Left ventricle myocardium inferior (tissue), 1 donor: ENCODE data around the gene NEDD4. TPM values are rescaled to one million over a fixed set of nuclear protein-coding genes. Genes with fewer than 3 reads are reported as not detected.
A peak's percentile ranks its signal among the peaks of the same experiment; 100 is the strongest.
"Not testable (repeated sequence)": the region's sequence is repeated elsewhere in the genome, so short reads cannot be mapped to it uniquely, and the experiment has no call there.

Experiments
- DNase-seq: peaks from one replicate; pipeline ENCODE4 v3.0.0-alpha.2; 2020
- H3K27ac ChIP-seq: fragments of 200-600 bp; replicated peaks from 2 replicates; pipeline ENCODE4 v1.8.0; 2021
- H3K27me3 ChIP-seq: fragments of 200-600 bp; 2 replicates; pipeline ENCODE4 v1.8.0; 2021; ENCODE audit warnings: low read depth
- H3K36me3 ChIP-seq: fragments of 200-600 bp; 2 replicates; pipeline ENCODE4 v1.8.0; 2021
- H3K4me1 ChIP-seq: fragments of 200-600 bp; 2 replicates; pipeline ENCODE4 v1.8.0; 2021
- H3K4me3 ChIP-seq: fragments of 200-600 bp; 2 replicates; pipeline ENCODE4 v1.8.0; 2021; ENCODE audit warnings: mild to moderate bottlenecking, moderate library complexity
- H3K9me3 ChIP-seq: fragments of 200-600 bp; replicated peaks from 2 replicates; pipeline ENCODE4 v1.8.0; 2021
- intact Hi-C: fragments of 100-400 bp; cut with micrococcal nuclease; formaldehyde crosslinking; loops from one replicate; pipeline ENCODE4 v1.11.0; 2022
- total RNA-seq: library from RNA; stranded (reverse); fragmentation: NEBNext Ultra II Directional; extraction: Animal tissue kit (Norgen Biotek cat#: 25700); gene quantifications from one replicate; pipeline ENCODE4 v1.2.1, GENCODE V29; 2021
- TF ChIP-seq, protein P1 (sequence below): fragments of 200-600 bp; IDR thresholded peaks from 2 replicates; pipeline ENCODE4 v1.8.0; 2021; ENCODE audit warnings: antibody characterized with exemption, mild to moderate bottlenecking, borderline replicate concordance
- donor health status: DM: no; HTN: yes; CAD: no; lungs with severe emphysema.

Gene NEDD4
- total RNA-seq, 1 donor from 2014 or later = 8.1 TPM

- intact Hi-C loops = no loop called here
- H3K9me3 ChIP-seq = no peaks in the 10 kb centered on the region
- H3K4me3 ChIP-seq = no peak overlapping the region
- H3K4me1 ChIP-seq = peaks cover 15% of the 10 kb centered on the region
- no peaks in the 10 kb centered on the region for H3K27me3 ChIP-seq
- H3K27ac ChIP-seq = peak overlapping the region; percentile 62
- TF ChIP-seq, protein P1, sequence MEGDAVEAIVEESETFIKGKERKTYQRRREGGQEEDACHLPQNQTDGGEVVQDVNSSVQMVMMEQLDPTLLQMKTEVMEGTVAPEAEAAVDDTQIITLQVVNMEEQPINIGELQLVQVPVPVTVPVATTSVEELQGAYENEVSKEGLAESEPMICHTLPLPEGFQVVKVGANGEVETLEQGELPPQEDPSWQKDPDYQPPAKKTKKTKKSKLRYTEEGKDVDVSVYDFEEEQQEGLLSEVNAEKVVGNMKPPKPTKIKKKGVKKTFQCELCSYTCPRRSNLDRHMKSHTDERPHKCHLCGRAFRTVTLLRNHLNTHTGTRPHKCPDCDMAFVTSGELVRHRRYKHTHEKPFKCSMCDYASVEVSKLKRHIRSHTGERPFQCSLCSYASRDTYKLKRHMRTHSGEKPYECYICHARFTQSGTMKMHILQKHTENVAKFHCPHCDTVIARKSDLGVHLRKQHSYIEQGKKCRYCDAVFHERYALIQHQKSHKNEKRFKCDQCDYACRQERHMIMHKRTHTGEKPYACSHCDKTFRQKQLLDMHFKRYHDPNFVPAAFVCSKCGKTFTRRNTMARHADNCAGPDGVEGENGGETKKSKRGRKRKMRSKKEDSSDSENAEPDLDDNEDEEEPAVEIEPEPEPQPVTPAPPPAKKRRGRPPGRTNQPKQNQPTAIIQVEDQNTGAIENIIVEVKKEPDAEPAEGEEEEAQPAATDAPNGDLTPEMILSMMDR = no peak
- H3K36me3 ChIP-seq = no peaks in the 10 kb centered on the region
- no peak for DNase-seq
These were observed 170.2 kb downstream of the NEDD4 start for GRCh38 chr15:55823191-55823670.

DNA sequence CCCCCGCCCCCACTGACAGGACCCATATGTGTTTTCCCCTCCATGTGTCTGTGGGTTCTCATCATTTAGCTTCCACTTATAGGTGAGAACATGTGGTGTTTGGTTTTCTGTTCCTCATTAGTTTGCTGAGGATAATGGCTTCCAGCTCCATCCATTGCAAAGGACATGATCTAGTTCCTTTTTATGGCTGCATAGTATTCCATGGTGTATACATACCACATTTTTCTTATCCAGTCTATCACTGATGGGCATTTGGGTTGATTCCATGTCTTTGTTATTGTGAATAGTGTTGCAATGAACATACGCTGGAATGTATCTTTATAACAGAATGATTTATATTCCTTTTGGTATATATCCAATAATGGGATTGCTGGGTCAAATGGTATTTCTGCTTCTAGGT is 171.7 kb downstream of the NEDD4 start:
- intact Hi-C loops, H3K4me3 ChIP-seq, H3K36me3 ChIP-seq, DNase-seq, H3K27ac ChIP-seq, H3K9me3 ChIP-seq, H3K27me3 ChIP-seq: not testable (repeated sequence)
- peaks cover 15% of the 10 kb centered on the region for H3K4me1 ChIP-seq

- TF ChIP-seq, protein P1 = no peak
- no peaks in the 10 kb centered on the region for H3K36me3 ChIP-seq
- no peak overlapping the region for H3K4me3 ChIP-seq
- H3K27me3 ChIP-seq = no peaks in the 10 kb centered on the region
- H3K27ac ChIP-seq = peak overlapping the region; percentile 19
- H3K9me3 ChIP-seq = no peaks in the 10 kb centered on the region
- DNase-seq = no peak
- peaks cover 15% of the 10 kb centered on the region for H3K4me1 ChIP-seq
- intact Hi-C loops = no loop called here
These were observed 173.4 kb downstream of the NEDD4 start for GRCh38 chr15:55820043-55820442.

- DNase-seq = no peak
- no peaks in the 10 kb centered on the region for H3K36me3 ChIP-seq
- intact Hi-C loops = no loop called here
- H3K4me3 ChIP-seq = no peak overlapping the region
- peak overlapping the region; percentile 19 for H3K27ac ChIP-seq
- TF ChIP-seq, protein P1 = no peak
- no peaks in the 10 kb centered on the region for H3K27me3 ChIP-seq
- H3K9me3 ChIP-seq = no peaks in the 10 kb centered on the region
- H3K4me1 ChIP-seq = peaks cover 15% of the 10 kb centered on the region
These were observed 173.9 kb downstream of the NEDD4 start for GRCh38 chr15:55819397-55820034.

GRCh38 chr15:55816017-55816416 is 177.4 kb downstream of the NEDD4 start:
- Histone ChIP-seq H3K9me3 (no peaks in the 10 kb centered on the region), H3K36me3 (no peaks in the 10 kb centered on the region), H3K27me3 (no peaks in the 10 kb centered on the region), H3K4me3 (no peak overlapping the region), H3K4me1 (no peaks in the 10 kb centered on the region), H3K27ac (no peak overlapping the region)
- intact Hi-C loops = no loop called here
- DNase-seq = no peak
- TF ChIP-seq, protein P1 = no peak

DNA sequence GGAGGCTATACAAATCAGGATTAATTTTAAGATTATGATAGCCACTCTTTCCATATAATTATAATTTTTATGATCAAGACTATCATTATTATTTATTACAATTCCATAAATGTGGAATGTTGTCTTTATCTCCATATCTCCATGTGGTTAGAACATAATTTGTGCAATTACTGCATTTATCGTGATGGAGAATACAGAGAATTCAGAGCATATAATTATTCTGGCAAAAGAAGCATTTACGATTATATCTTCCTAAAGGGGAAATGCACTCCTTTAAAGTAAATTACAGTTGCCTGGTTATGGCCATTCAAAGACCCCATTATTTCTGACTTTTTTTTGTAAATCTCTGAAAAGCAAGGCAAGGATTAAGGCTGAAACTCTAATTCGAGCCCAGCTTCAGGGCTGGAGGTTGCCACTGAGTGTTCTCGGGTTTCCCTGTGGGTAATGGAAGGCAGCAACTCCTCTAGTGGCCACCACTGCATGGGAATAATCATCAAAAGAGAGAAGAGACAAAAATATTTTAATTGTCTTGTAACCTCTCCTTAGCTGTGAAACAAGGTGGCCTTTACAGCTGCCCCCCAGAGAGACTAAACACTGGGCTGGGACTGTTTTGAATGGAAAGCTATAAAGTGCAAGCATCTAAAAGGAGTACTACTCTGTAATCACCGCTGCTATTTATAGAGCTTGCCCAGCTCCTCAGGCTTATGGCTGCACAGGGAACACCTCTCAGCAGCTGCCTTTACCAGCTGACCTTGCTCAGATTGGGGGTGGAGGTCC is 190.6 kb downstream of the NEDD4 start:
- TF ChIP-seq, protein P1 = no peak
- no peaks in the 10 kb centered on the region for H3K9me3 ChIP-seq
- no peak overlapping the region for H3K4me3 ChIP-seq
- no peaks in the 10 kb centered on the region for H3K27me3 ChIP-seq
- intact Hi-C loops = no loop called here
- no peaks in the 10 kb centered on the region for H3K36me3 ChIP-seq
- no peak overlapping the region for H3K27ac ChIP-seq
- DNase-seq = no peak
- peaks cover 8% of the 10 kb centered on the region for H3K4me1 ChIP-seq
